Muscle of arm (tissue), 12 donors: ENCODE measurements around the gene HDAC7. TPM values are rescaled to one million over a fixed set of nuclear protein-coding genes. Genes with fewer than 3 reads are reported as not detected.

Source experiments
- DNase-seq: peaks from one replicate; pipeline ENCODE4 v3.0.0-alpha.2; 2013
- polyA plus RNA-seq, 12 donors: library from polyadenylated mRNA; unstranded; fragments of 120-200 nt; gene quantifications; one replicate each; pipeline ENCODE4 v1.2.1, GENCODE V29; 2013; ENCODE audit not compliant: insufficient read length in 12 of 12

HDAC7 gene
- polyA plus RNA-seq, 12 donors: 46.9 to 128 (median 60.7) TPM; not detected in 1

- no peak for DNase-seq
Measured at GRCh38 chr12:47767216-47767724, 52.4 kb downstream of the HDAC7 start.

DNA sequence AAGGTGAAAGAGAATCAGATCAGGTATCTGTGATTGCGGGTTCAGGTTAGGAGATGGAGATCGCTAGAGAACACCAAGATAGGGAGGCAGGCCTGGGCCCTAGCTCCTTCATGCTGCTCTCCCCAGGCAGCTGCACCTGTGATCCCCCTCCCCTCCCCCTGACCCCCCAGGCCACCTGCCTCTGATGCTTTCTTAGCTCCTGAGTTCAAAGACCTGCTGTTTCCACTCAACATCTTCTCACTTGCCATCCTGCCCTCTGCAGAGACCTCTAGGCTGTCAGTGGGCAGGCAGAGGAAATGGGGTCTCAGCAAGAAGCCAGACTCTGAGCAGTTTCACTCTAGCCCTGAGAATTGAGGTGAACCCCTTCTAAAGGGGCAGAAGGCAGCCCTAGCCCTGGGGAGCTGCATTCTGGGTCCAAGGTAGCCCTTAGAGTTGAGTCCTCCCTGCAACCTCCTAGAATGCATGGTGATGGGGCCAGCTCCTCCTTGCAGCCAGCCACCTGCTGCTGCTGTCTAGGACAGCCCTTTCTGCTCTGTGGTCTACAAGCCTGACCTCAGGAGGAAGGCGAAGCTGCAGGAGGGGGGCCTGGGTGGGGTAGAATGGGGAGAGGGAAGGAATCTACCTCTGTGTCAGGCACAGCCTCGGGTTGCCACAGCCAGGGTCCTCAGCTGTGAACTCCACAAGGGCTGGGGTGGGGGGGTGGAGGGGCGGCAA is 53.0 kb downstream of the HDAC7 start:
- DNase-seq: no peak

DNA sequence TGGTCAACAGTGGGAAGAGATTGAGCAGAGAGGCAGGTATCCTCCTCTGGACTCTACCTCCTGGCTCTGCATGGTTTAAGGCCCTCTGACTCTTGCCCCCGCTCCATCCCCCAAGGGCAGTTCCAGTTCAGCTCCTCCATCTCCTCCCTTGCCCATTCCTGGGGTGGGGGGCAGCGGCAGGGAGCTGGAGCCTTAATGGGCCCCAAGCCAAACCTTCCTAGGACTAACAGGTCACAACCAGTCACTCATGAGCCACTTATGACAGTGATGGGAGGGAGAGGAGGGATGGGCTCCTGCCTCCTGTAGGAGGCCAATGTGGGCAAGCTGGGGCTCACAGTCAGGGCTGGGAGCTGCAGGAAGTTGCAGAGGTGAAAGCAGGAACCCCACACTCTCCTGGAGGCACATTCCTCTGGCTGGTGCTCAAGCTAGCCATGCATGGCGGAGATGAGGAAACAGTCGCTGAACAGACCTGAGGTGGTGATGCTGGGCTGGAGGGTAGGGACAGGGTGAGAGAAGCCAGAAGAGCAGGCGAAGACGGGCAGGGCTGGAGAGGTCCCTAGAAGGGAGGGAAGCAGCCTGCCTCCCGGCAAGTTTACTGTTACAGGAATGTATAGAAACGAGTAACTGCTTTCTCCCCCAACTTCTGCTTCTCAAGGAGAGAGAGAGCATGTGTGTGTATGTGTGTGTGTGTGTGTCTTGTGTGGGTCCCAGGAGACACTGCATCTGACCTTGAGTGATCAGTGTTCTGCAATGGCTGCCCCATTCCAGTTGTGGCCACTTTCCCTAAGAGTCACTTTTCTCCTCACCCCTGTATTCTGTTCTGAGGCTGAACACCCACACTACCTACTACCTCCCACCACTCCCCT is 56.0 kb downstream of the HDAC7 start:
- DNase-seq: no peak

DNA sequence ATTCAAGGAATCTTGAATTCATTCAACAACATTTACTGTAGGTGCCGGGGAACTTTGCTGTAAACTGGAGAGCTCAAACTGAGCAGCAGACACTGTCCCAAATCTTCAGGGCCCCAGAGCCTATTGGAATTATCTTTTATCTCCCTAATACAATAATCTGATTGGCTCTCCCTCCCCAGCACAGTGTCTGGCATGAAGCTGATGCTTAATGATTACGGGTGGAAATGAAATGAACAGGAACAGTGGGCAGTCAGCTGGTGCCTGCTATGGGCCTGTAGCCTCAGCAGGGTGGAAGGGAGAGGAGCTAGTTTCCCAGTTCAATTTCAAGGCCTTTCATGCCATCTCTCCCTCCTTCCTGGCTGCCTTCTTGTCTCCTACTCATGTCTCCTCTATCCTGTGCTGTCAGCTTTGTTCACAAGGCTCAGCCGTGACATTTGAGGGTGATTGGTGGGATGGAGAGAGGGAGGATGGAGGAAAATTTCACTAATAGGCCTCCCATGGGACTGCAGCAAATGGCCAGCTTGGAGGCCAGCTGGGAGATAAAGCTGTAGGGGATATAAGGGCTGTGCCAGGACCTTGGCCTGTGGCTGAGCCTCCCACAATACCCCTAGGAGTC is 56.7 kb downstream of the HDAC7 start:
- DNase-seq: no peak

GRCh38 chr12:47758834-47759690 is 60.6 kb downstream of the HDAC7 start, which contains the start of gene RAPGEF3:
TSS of gene RAPGEF3 (minus strand) at chr12:47758880. CDS start at chr12:47758556, 324 bp downstream.
- DNase-seq: peak; percentile 75

- no peak for DNase-seq
Measured at GRCh38 chr12:47758584-47758833, 61.2 kb downstream of the HDAC7 start.

DNA sequence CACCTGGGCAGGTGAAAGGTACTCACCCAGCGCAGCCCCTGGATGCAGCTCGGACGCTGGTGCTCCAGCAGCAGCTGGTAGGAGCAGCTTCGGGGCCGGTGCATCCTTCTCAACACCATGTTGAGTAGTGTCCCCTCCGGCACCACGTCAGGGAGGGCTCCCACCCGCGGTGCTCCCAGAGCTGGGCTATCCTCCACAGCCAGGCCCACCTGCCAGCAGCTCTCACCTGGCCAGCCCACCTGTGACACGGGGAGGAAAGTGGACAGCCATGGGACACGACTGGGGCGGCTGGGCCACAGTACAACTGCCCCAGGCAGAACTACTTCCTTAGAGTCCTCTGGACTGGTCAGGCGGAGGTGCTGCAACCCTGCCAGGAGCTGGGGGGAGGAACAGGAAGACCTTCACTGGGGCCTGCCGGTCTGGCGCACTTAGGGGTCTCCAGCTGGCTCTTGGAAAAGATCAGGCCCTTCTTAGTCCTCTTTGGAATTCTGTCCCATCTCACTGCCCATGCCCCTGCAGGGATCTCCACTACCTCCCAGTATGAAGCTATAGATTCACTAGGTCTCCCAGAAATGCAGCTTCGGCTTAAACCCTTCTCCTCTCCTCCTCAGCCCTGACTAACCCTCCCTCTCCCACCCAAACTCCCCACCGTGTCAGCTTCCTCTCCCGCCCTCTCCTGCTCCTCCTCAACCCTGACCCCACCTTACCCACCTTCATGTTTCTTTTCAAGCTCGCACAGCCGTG is 61.7 kb downstream of the HDAC7 start:
- no peak for DNase-seq

DNA sequence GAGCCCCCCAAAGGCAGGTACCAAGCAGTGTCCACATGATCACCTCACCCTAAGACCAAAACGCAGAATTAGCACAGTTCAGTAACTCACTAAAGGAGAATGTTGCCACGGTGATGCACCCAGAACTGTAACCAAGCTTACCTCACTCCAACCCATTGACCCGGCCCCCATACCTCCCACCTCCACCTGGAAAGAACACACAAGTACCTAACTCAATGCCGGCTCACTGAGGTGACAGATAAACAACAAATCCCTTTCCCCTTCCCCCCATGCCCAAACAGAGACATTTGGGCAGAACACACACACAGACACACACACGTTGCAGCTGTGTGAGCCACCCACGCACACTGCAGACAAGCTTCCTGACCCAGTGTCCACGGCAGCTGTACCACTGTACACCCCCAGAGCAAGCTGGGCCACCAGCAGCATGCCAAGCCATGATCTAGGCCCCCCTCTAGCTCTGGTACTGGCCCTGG is 62.3 kb downstream of the HDAC7 start:
- no peak for DNase-seq

DNA sequence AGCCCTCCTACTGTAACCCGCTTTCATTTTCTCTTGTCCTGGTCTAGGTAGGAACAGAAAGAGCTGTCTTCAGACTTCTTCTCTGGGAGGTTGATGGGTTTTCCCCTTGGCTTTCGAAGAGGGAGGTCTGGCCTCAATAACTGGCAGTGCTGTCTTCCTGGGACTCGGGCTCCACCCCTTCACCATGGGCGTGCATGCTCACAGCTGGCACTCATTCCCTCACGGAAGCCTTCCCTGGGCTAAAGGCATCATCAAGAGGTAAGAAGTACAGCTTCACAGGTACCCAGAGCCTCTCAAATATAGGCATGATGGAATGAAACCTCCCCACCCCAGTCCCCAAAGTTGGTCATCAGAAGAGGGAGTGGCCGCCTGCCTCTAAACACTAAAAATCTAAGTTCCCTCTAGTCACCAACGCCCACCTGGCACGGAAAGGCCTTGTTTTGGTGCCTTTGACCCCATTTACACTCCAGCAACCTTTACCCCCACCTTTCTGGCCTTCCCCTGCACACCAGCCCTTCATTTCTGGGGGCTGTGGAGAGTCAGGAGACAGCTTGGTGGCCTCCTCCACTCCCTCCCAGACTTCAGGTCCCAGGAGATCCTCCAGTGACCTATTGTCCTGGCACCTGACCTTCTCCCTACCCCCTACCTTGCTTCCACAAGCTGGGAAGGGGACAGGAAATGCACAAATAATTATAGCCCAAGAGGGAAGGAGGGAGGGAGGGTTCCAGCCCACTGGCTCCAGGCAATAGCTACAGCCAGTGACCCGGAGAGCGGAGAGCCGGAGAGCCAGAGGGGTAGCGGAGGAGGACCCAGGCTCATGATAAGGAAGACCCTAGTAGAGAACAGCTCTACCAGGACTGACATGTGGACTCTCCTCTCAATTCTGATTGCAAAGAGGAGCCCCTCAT is 63.8 kb downstream of the HDAC7 start:
- DNase-seq: no peak

DNA sequence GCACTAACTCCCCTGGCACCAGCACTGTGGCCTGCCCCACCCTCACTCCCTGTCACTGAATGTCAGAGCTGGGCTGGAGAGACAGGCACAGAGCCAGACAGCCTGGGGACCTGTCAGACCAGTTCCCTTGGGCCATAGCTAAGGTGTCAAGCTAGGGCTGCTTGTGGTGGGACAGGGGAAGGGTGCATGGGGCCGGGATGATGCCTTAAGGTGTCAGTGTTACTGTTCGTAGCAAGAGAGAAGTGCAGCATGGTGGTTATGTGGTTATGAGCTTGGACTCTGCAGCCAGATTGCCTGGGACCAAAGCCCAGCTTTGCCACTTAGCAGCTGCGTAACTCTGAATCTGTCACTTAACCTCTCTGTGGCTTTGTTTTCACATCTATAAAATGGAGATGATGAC is 64.8 kb downstream of the HDAC7 start:
- DNase-seq: no peak

DNA sequence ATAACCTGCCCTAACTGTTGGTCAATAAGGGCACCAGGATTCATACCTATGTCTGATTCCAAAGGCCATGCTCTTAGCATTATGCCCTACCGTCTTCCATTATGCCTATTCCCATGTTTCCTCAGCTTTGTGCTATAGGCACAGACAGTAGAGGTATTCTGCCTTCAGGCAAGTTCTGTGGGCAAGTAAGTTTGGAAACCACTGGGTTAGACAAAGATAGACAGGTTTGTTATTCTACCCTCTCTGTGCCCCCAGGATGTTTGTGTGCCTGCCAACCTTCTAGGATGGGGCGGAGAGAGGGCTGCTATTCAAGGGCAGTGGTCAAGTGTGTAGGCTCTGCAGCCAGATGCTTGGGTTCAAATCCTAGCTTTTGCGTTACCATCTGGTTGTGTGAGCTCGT is 65.6 kb downstream of the HDAC7 start:
- no peak for DNase-seq

- no peak for DNase-seq
Measured at GRCh38 chr12:47753021-47754001, 66.4 kb downstream of the HDAC7 start.

GRCh38 chr12:47752552-47752951 is 67.2 kb downstream of the HDAC7 start:
- no peak for DNase-seq

DNA sequence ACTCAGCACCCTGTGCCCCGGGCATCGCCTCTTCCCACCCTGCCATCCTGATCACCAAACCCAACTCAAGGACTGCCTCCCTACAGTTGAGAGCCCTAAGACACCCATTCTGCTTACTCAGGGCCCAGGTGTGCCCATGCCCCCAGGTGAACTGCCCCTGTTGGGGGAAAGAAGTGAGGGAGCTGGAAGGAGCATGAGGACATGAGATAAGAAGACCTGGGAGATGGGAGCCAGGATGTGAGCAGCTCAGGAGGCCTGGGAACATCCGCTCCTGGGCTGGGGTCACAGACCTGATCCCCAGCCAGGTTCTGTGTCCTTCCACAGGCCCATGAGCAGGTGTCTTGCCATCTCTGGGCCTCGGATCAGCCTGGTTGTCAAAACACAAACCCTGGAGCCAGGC is 67.6 kb downstream of the HDAC7 start:
- no peak for DNase-seq

- DNase-seq: no peak
Measured at GRCh38 chr12:47751561-47751960, 68.1 kb downstream of the HDAC7 start.

GRCh38 chr12:47750916-47751470 is 68.7 kb downstream of the HDAC7 start:
- DNase-seq: no peak

DNA sequence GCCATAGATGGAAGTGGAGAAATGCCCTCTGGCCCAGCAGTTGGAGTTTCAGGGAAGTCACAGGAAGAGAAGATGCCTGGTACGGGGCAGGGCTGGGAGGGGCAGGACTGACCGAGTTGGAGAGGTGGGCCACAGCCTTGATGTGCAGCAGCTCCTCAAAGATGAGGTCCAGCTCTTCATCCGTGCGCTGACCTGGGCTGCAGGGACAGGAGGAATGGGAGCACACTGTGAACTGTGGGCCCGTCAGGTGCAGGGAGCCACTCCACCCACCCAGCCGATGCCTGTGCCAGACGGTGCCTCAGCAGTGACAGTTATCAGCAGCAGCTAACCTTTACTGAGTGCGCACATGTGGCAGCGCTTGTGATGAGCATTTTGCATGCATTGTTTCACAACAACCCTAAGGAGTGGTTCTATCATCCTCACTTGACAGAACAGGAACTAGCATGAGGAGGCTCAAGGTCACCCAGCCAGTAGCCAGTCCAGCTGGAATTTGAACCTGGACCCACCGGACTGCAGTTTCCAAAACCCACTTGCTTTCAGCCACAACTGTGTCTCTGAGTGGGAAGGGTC is 69.4 kb downstream of the HDAC7 start:
- no peak for DNase-seq

DNA sequence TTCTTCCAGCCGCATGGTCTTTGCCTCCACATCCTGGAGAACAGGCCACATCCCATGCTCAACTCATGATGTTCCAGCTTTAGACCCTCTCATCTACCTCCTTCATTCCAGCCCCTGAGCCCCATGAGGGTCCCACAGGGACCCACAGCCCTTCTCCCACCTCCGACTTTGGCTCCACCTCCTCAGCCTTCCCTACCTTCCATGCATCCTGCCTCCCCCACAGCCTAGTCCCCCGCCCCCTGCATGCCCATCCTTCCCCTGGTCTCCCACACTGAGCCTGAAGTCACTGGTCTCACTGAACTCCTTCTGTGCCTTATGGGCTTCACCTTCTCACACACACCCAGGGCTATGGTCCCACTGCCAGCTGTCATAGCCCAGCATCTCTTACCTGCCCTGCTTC is 70.8 kb downstream of the HDAC7 start:
- no peak for DNase-seq
